GM10266 (cell line): ENCODE data around the gene RHBDD2.
"Not testable (repeated sequence)": the region's sequence is repeated elsewhere in the genome, so short reads cannot be mapped to it uniquely, and the experiment has no call there.

Experiments used
- DNase-seq: peaks from one replicate; pipeline ENCODE4 v3.0.0; 2012; ENCODE audit errors: extremely low spot score
- CTCF ChIP-seq: IDR thresholded peaks from 2 replicates; pipeline ENCODE4 v1.5.1; 2012; ENCODE audit warnings: mild to moderate bottlenecking, low read depth; ENCODE audit not compliant: control insufficient read depth, insufficient read depth; ENCODE audit errors: missing control alignments

RHBDD2 gene

GRCh38 chr7:75868153-75868552, 10.7 kb upstream of the RHBDD2 start:
- TF ChIP-seq CTCF = no peak
- no peak for DNase-seq

GRCh38 chr7:75869776-75870379, 9.0 kb upstream of the RHBDD2 start:
- no peak for DNase-seq
- no peak for TF ChIP-seq CTCF

GRCh38 chr7:75870557-75871161, 8.2 kb upstream of the RHBDD2 start:
- TF ChIP-seq CTCF = no peak
- DNase-seq = no peak

- no peak for DNase-seq
- no peak for TF ChIP-seq CTCF
Measured at GRCh38 chr7:75872073-75872782, 6.6 kb upstream of the RHBDD2 start.

- not testable (repeated sequence) for DNase-seq
Measured at GRCh38 chr7:75874180-75874579, 4.7 kb upstream of the RHBDD2 start.

- DNase-seq = no peak
- no peak for TF ChIP-seq CTCF
Measured at GRCh38 chr7:75875113-75876080, 3.4 kb upstream of the RHBDD2 start.

- no peak for TF ChIP-seq CTCF
- DNase-seq = no peak
Measured at GRCh38 chr7:75876126-75876881, 2.5 kb upstream of the RHBDD2 start.
